ENCODE results near the gene PRCP. TPM values are rescaled to one million over a fixed set of nuclear protein-coding genes. Genes with fewer than 3 reads are reported as not detected.

PRCP gene
- total RNA-seq, 4 donors from 2014 or later, result 7.1 to 17.8 (median 9.5) TPM

GRCh38 chr11:82848829-82849228, 51.4 kb downstream of the PRCP start:
- ATAC-seq (no peak), DNase-seq (no peak)
- intact Hi-C loops (cut with DNase I; ENCODE audit: low total_unique reads), result no loop called here
- Histone ChIP-seq H3K9me3 (no peaks in the 10 kb centered on the region), H3K27ac (no peak overlapping the region), H3K4me1 (no peaks in the 10 kb centered on the region), H3K27me3 (no peaks in the 10 kb centered on the region), H3K36me3 (peaks cover 0 to 15% of the 10 kb centered on the region in 2 donors), H3K4me3 (no peak overlapping the region)
- TF ChIP-seq POLR2A (IDR thresholded peaks at IDR 0.05) (no peak), CTCF (IDR thresholded peaks at IDR 0.05 in 4 of 5, conservative IDR thresholded peaks at IDR 0.05 in 1 of 5) (no peak)
- in situ Hi-C loops (cut with MboI; ENCODE audit: low sequenced_read_pairs in 4 of 4), result no loop called here

- in situ Hi-C loops (cut with MboI; ENCODE audit: low sequenced_read_pairs in 4 of 4) (no loop called here), intact Hi-C loops (cut with DNase I; ENCODE audit: low total_unique reads) (no loop called here)
- Histone ChIP-seq H3K4me1 (peaks cover 0 to 21% of the 10 kb centered on the region in 2 donors), H3K27me3 (no peaks in the 10 kb centered on the region), H3K27ac (no peak overlapping the region), H3K9me3 (no peaks in the 10 kb centered on the region), H3K4me3 (no peak overlapping the region), H3K36me3 (peaks cover 0 to 15% of the 10 kb centered on the region in 2 donors)
- ATAC-seq (no peak), DNase-seq (no peak)
- no peak for TF ChIP-seq CTCF (IDR thresholded peaks at IDR 0.05 in 4 of 5, conservative IDR thresholded peaks at IDR 0.05 in 1 of 5)
- no peak for TF ChIP-seq POLR2A (IDR thresholded peaks at IDR 0.05)
These were observed 54.6 kb downstream of the PRCP start for GRCh38 chr11:82845356-82846353.

GRCh38 chr11:82843057-82843795, 57.0 kb downstream of the PRCP start:
- ATAC-seq (no peak), DNase-seq (no peak)
- no peak overlapping the region for H3K4me3 ChIP-seq
- intact Hi-C loops (cut with DNase I; ENCODE audit: low total_unique reads) (no loop called here), in situ Hi-C loops (cut with MboI; ENCODE audit: low sequenced_read_pairs in 4 of 4) (no loop called here)
- TF ChIP-seq POLR2A (IDR thresholded peaks at IDR 0.05) (no peak), CTCF (IDR thresholded peaks at IDR 0.05 in 4 of 5, conservative IDR thresholded peaks at IDR 0.05 in 1 of 5) (no peak)
- peak overlapping the region in 1 of 4 donors; percentile 52 for H3K27ac ChIP-seq
- peaks cover 0 to 22% of the 10 kb centered on the region in 2 donors for H3K4me1 ChIP-seq
- H3K9me3 ChIP-seq, result no peaks in the 10 kb centered on the region
- no peaks in the 10 kb centered on the region for H3K27me3 ChIP-seq
- H3K36me3 ChIP-seq, result peaks cover 0 to 2% of the 10 kb centered on the region in 2 donors

- H3K27ac ChIP-seq, result peak overlapping the region; percentile 14 to 64 (median 44)
- no peaks in the 10 kb centered on the region for H3K9me3 ChIP-seq
- no peaks in the 10 kb centered on the region for H3K27me3 ChIP-seq
- peaks cover 0 to 22% of the 10 kb centered on the region in 2 donors for H3K4me1 ChIP-seq
- ATAC-seq (peak; percentile 77 to 91), DNase-seq (peak in 1 of 2 donors; percentile 43)
- TF ChIP-seq POLR2A (IDR thresholded peaks at IDR 0.05) (no peak), CTCF (IDR thresholded peaks at IDR 0.05 in 4 of 5, conservative IDR thresholded peaks at IDR 0.05 in 1 of 5) (no peak)
- no peak overlapping the region for H3K4me3 ChIP-seq
- in situ Hi-C loops (cut with MboI; ENCODE audit: low sequenced_read_pairs in 4 of 4) (no loop called here), intact Hi-C loops (cut with DNase I; ENCODE audit: low total_unique reads) (no loop called here)
- peaks cover 0 to 5% of the 10 kb centered on the region in 2 donors for H3K36me3 ChIP-seq
These were observed 58.2 kb downstream of the PRCP start for GRCh38 chr11:82842019-82842418.
